ENCODE data around the gene GPX2.

DNA sequence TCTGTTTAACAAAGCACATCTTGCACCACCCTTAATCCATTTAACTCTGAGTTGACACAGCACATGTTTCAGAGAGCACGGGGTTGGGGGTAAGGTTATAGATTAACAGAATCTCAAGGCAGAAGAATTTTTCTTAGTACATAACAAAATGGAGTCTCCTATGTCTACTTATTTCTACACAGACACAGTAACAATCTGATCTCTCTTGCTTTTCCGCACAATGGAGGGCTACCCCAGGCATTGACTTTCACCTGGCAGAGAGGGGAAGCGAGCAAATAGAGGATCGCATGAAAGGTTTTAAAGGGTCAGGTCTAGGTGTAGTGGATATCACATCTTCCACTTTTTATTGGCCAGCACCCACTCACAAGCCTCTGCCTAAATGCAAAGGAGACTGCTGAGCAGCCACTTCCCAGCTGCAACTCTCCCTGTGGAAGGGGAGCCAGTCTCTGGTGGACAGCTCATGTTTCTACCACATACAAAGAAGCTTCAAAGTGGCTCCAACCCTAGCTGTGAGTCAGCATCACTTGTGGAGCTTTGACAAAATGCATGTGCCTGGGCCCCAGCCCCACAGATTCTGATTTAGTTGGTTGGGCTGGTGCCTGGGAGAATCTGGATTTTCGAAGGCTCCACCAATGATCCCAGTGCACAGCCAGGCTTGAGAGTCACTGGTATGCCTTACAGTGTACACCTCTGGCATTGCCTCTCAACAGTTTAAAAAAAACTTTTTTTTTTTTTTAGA, 37.0 kb upstream of the GPX2 start:
- TF ChIP-seq, protein P1, sequence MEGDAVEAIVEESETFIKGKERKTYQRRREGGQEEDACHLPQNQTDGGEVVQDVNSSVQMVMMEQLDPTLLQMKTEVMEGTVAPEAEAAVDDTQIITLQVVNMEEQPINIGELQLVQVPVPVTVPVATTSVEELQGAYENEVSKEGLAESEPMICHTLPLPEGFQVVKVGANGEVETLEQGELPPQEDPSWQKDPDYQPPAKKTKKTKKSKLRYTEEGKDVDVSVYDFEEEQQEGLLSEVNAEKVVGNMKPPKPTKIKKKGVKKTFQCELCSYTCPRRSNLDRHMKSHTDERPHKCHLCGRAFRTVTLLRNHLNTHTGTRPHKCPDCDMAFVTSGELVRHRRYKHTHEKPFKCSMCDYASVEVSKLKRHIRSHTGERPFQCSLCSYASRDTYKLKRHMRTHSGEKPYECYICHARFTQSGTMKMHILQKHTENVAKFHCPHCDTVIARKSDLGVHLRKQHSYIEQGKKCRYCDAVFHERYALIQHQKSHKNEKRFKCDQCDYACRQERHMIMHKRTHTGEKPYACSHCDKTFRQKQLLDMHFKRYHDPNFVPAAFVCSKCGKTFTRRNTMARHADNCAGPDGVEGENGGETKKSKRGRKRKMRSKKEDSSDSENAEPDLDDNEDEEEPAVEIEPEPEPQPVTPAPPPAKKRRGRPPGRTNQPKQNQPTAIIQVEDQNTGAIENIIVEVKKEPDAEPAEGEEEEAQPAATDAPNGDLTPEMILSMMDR (IDR thresholded peaks at IDR 0.05; ENCODE audit: insufficient read depth, low read length) = no peak
- no peak for TF ChIP-seq POLR2AphosphoS5 (IDR thresholded peaks at IDR 0.05; ENCODE audit: low read depth)
- TF ChIP-seq, protein P2, sequence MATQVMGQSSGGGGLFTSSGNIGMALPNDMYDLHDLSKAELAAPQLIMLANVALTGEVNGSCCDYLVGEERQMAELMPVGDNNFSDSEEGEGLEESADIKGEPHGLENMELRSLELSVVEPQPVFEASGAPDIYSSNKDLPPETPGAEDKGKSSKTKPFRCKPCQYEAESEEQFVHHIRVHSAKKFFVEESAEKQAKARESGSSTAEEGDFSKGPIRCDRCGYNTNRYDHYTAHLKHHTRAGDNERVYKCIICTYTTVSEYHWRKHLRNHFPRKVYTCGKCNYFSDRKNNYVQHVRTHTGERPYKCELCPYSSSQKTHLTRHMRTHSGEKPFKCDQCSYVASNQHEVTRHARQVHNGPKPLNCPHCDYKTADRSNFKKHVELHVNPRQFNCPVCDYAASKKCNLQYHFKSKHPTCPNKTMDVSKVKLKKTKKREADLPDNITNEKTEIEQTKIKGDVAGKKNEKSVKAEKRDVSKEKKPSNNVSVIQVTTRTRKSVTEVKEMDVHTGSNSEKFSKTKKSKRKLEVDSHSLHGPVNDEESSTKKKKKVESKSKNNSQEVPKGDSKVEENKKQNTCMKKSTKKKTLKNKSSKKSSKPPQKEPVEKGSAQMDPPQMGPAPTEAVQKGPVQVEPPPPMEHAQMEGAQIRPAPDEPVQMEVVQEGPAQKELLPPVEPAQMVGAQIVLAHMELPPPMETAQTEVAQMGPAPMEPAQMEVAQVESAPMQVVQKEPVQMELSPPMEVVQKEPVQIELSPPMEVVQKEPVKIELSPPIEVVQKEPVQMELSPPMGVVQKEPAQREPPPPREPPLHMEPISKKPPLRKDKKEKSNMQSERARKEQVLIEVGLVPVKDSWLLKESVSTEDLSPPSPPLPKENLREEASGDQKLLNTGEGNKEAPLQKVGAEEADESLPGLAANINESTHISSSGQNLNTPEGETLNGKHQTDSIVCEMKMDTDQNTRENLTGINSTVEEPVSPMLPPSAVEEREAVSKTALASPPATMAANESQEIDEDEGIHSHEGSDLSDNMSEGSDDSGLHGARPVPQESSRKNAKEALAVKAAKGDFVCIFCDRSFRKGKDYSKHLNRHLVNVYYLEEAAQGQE (IDR thresholded peaks at IDR 0.05; ENCODE audit: insufficient replicate concordance, low read depth) = no peak

Measured in HL-60 (cell line).